GM10248 (cell line): ENCODE measurements around the gene MAST3.

Experiments
- CTCF ChIA-PET: fragments of 300-600 bp; sonication (Branson Sonifier 250); formaldehyde crosslinking; extraction: SDS; loops from one replicate; lab custom pipeline; 2021; ENCODE audit warnings: antibody characterized with exemption; lab: Yijun Ruan, JAX
- POLR2A ChIA-PET: fragments of 350-650 bp; sonication (Branson Sonifier 250); formaldehyde crosslinking; extraction: SDS; loops from one replicate; lab custom pipeline; 2020; ENCODE audit warnings: antibody characterized with exemption; lab: Yijun Ruan, JAX
- DNase-seq: peaks from one replicate; pipeline ENCODE4 v3.0.0; 2012; ENCODE audit errors: extremely low spot score
- CTCF ChIP-seq: IDR thresholded peaks from 2 replicates; pipeline ENCODE4 v1.5.1; 2012; ENCODE audit warnings: mild to moderate bottlenecking, low read depth; ENCODE audit errors: extremely low read depth, missing control alignments, control extremely low read depth

MAST3 gene

GRCh38 chr19:18168673-18169381 is 71.2 kb downstream of the MAST3 start:
- POLR2A ChIA-PET, result no interaction called here
- no peak for TF ChIP-seq CTCF
- no peak for DNase-seq
- CTCF ChIA-PET, result interaction anchor here (0.5 to 2.7 kb wide), 15 partner anchors 8 to 205 kb away, joined by 3 to 18 read pairs (median 4); partner anchors contain the start of gene ARRDC2

GRCh38 chr19:18170714-18171255 is 73.2 kb downstream of the MAST3 start:
- no peak for TF ChIP-seq CTCF
- DNase-seq, result peak; percentile 79
- POLR2A ChIA-PET, result interaction anchor here (1.3 to 1.6 kb wide), 2 partner anchors 22 to 111 kb away, joined by 4 to 6 read pairs; partner anchors contain the start of genes JUND and MPV17L2
- CTCF ChIA-PET, result interaction anchor here (0.8 to 3.8 kb wide), 12 partner anchors 9 to 168 kb away, joined by 3 to 29 read pairs (median 4); partner anchors contain the start of gene PIK3R2

GRCh38 chr19:18171605-18172327 is 74.2 kb downstream of the MAST3 start:
- TF ChIP-seq CTCF, result no peak
- ChIA-PET CTCF (interaction anchor here (0.9 to 3.8 kb wide), 10 partner anchors 9 to 58 kb away, joined by 3 to 29 read pairs (median 5); partner anchors contain the start of genes MPV17L2 and PIK3R2), POLR2A (interaction anchor here (1.3 to 1.6 kb wide), 2 partner anchors 21 to 110 kb away, joined by 4 to 6 read pairs; partner anchors contain the start of genes JUND and MPV17L2)
- peak; percentile 53 for DNase-seq

GRCh38 chr19:18172331-18173053 is 74.9 kb downstream of the MAST3 start:
- ChIA-PET CTCF (interaction anchor here (0.8 to 3.8 kb wide), 6 partner anchors 9 to 21 kb away, joined by 3 to 29 read pairs (median 4); partner anchors contain the start of gene MPV17L2), POLR2A (no interaction called here)
- no peak for DNase-seq
- no peak for TF ChIP-seq CTCF

GRCh38 chr19:18173054-18173571 is 75.5 kb downstream of the MAST3 start:
- POLR2A ChIA-PET, result no interaction called here
- peak; percentile 46 for DNase-seq
- no peak for TF ChIP-seq CTCF
- CTCF ChIA-PET, result interaction anchor here (0.8 to 3.8 kb wide), 4 partner anchors 11 to 20 kb away, joined by 3 to 29 read pairs (median 4); partner anchors contain the start of gene MPV17L2
